H1 (cell line): ENCODE measurements around the gene GPR39. TPM values are rescaled to one million over a fixed set of nuclear protein-coding genes. Genes with fewer than 3 reads are reported as not detected.

Experiments used
- CTCF ChIA-PET: fragments of 300-600 bp; sonication (Branson Sonifier 250); formaldehyde crosslinking; loops from one replicate; lab custom pipeline; 2021; ENCODE audit not compliant: partially characterized antibody; lab: Charles Lee
- POLR2A ChIA-PET: fragments of 300-600 bp; sonication (Branson Sonifier 250); formaldehyde crosslinking; loops from one replicate; lab custom pipeline; 2021; ENCODE audit warnings: inconsistent platforms; ENCODE audit not compliant: partially characterized antibody; lab: Charles Lee
- DNase-seq, 2 experiments: peaks; one replicate each; pipeline versions ENCODE4 v3.0.0 to v3.0.0-alpha.2; 2010 to 2022; ENCODE audit warnings: low spot score in 2 of 2, low read depth in 1 of 2, mixed read lengths in 1 of 2
- FAIRE-seq: peaks from 2 replicates; lab custom pipeline; 2011; peaks lifted over from hg19 to GRCh38; lab: Jason Lieb, UNC
- H2AFZ ChIP-seq: 2 replicates; pipeline ENCODE4 v1.8.1; 2012; ENCODE audit warnings: low read length, inconsistent platforms
- H2AK5ac ChIP-seq: 2 replicates; pipeline ENCODE4 v1.6.1; 2013; ENCODE audit warnings: low read depth, low read length
- H2BK120ac ChIP-seq: replicated peaks from 2 replicates; pipeline ENCODE3; 2013; ENCODE audit warnings: low read depth, low read length, inconsistent platforms
- H2BK12ac ChIP-seq: 2 replicates; pipeline ENCODE4 v1.6.1; 2013; ENCODE audit warnings: low read depth, low read length
- H2BK15ac ChIP-seq: 2 replicates; pipeline ENCODE4 v1.6.1; 2013; ENCODE audit warnings: low read length
- H2BK20ac ChIP-seq: 2 replicates; pipeline ENCODE4 v1.6.1; 2013; ENCODE audit warnings: low read length
- H2BK5ac ChIP-seq: 2 replicates; pipeline ENCODE4 v1.6.1; 2013; ENCODE audit warnings: low read depth, low read length
- H3K14ac ChIP-seq: 2 replicates; pipeline ENCODE4 v1.6.1; 2013; ENCODE audit warnings: inconsistent platforms; ENCODE audit not compliant: insufficient read length
- H3K18ac ChIP-seq: 2 replicates; pipeline ENCODE4 v1.6.1; 2013; ENCODE audit warnings: low read length; ENCODE audit errors: extremely low read depth
- H3K23ac ChIP-seq: 2 replicates; pipeline ENCODE4 v1.6.1; 2013; ENCODE audit warnings: inconsistent platforms; ENCODE audit not compliant: insufficient read length
- H3K23me2 ChIP-seq: 2 replicates; pipeline ENCODE4 v1.6.1; 2013; ENCODE audit warnings: low read depth, low read length
- H3K27ac ChIP-seq: 2 replicates; pipeline ENCODE4 v1.6.1; 2011; ENCODE audit warnings: low read depth, low read length, inconsistent platforms
- H3K27me3 ChIP-seq, 4 experiments: replicated peaks in 1 of 4; 1 replicate in 1 of 4; 2 replicates in 3 of 4; pipeline versions ENCODE4 v1.6.1 to v1.8.1; 2011 to 2013; ENCODE audit warnings: low read length in 3 of 4, mild to moderate bottlenecking in 3 of 4, inconsistent platforms in 2 of 4, mixed read lengths in 2 of 4, moderate library complexity in 1 of 4; ENCODE audit not compliant: control insufficient read depth in 3 of 4, insufficient read depth in 3 of 4; ENCODE audit errors: extremely low read depth in 1 of 4
- H3K36me3 ChIP-seq, 4 experiments: 2 replicates each; pipeline versions ENCODE4 v1.6.1 to v1.8.1; 2011 to 2013; ENCODE audit warnings: mild to moderate bottlenecking in 4 of 4, low read length in 3 of 4, moderate library complexity in 2 of 4, control low read depth in 1 of 4, inconsistent platforms in 1 of 4; ENCODE audit not compliant: insufficient read depth in 4 of 4, control insufficient read depth in 2 of 4
- H3K4ac ChIP-seq: replicated peaks from 2 replicates; pipeline ENCODE3; 2013; ENCODE audit warnings: low read length, low read depth, mixed read lengths, inconsistent platforms; ENCODE audit not compliant: insufficient read length
- H3K4me1 ChIP-seq, 4 experiments: replicated peaks in 1 of 4; 1 replicate in 1 of 4; 2 replicates in 3 of 4; pipeline versions ENCODE4 v1.6.1 to v1.8.1; 2011 to 2013; ENCODE audit warnings: low read length in 3 of 4, inconsistent platforms in 2 of 4, mixed read lengths in 1 of 4; ENCODE audit not compliant: insufficient read depth in 4 of 4, control insufficient read depth in 3 of 4
- H3K4me2 ChIP-seq, 2 experiments: 2 replicates each; pipeline versions ENCODE4 v1.6.1 to v1.8.1; 2011 to 2013; ENCODE audit warnings: low read depth in 2 of 2, low read length in 2 of 2, control low read depth in 1 of 2, inconsistent platforms in 1 of 2, mild to moderate bottlenecking in 1 of 2; ENCODE audit not compliant: insufficient read depth in 1 of 2
- H3K4me3 ChIP-seq, 4 experiments: fragments of 200-600, 300-600 bp in 1 of 4; sonication (generic), shearing (Covaris generic), sonication (Bioruptor Twin) in 1 of 4; 2 replicates each; pipeline versions ENCODE4 v1.5.1 to v1.8.1; 2011 to 2016; ENCODE audit warnings: low read length in 4 of 4, low read depth in 3 of 4, control low read depth in 2 of 4, inconsistent platforms in 2 of 4, mild to moderate bottlenecking in 2 of 4, mixed read lengths in 1 of 4, moderate library complexity in 1 of 4; ENCODE audit not compliant: insufficient read depth in 2 of 4; ENCODE audit errors: extremely low read depth in 1 of 4
- H3K56ac ChIP-seq: replicated peaks from 2 replicates; pipeline ENCODE3; 2013; ENCODE audit warnings: low read depth, mild to moderate bottlenecking, mixed read lengths, low read length, inconsistent platforms; ENCODE audit not compliant: insufficient read length
- H3K79me1 ChIP-seq: 2 replicates; pipeline ENCODE4 v1.6.1; 2013; ENCODE audit warnings: low read depth, low read length, control low read depth
- H3K79me2 ChIP-seq, 2 experiments: 2 replicates each; pipeline versions ENCODE4 v1.6.1 to v1.8.1; 2012 to 2013; ENCODE audit warnings: low read length in 2 of 2, mild to moderate bottlenecking in 2 of 2, inconsistent platforms in 1 of 2; ENCODE audit not compliant: insufficient read depth in 2 of 2, control insufficient read depth in 1 of 2
- H3K9ac ChIP-seq, 4 experiments: replicated peaks in 1 of 4; 1 replicate in 1 of 4; 2 replicates in 3 of 4; pipeline versions ENCODE4 v1.6.1 to v1.8.1; 2011 to 2013; ENCODE audit warnings: low read depth in 3 of 4, low read length in 3 of 4, control low read depth in 2 of 4, mild to moderate bottlenecking in 2 of 4, moderate library complexity in 2 of 4, inconsistent platforms in 1 of 4; ENCODE audit errors: extremely low read depth in 1 of 4
- H3K9me3 ChIP-seq, 2 experiments: 2 replicates each; pipeline versions ENCODE4 v1.6.1 to v1.8.1; 2012 to 2013; ENCODE audit warnings: mild to moderate bottlenecking in 2 of 2, moderate library complexity in 2 of 2, control low read depth in 1 of 2, inconsistent platforms in 1 of 2, low read depth in 1 of 2, low read length in 1 of 2, mixed read lengths in 1 of 2; ENCODE audit not compliant: insufficient read depth in 2 of 2
- H4K20me1 ChIP-seq, 2 experiments: replicated peaks in 1 of 2; 2 replicates each; pipeline versions ENCODE3 to v1.8.1; 2011 to 2013; ENCODE audit warnings: inconsistent platforms in 2 of 2, low read length in 2 of 2, mild to moderate bottlenecking in 1 of 2; ENCODE audit not compliant: insufficient read depth in 2 of 2, control insufficient read depth in 1 of 2
- H4K5ac ChIP-seq: 2 replicates; pipeline ENCODE4 v1.6.1; 2013; ENCODE audit warnings: low read length, low read depth, mixed read lengths, inconsistent platforms; ENCODE audit not compliant: insufficient read length
- H4K8ac ChIP-seq: 2 replicates; pipeline ENCODE4 v1.8.0; 2013; ENCODE audit warnings: mild to moderate bottlenecking, moderate library complexity, low read length, inconsistent platforms; ENCODE audit not compliant: insufficient read depth; ENCODE audit errors: extremely low read depth
- H4K91ac ChIP-seq: replicated peaks from 2 replicates; pipeline ENCODE3; 2013; ENCODE audit warnings: low read length, mixed read lengths, inconsistent platforms; ENCODE audit not compliant: insufficient read length
- CBX5 ChIP-seq: fragments of 300-800, 300-1000 bp; sonication (generic); IDR thresholded peaks from 2 replicates; pipeline ENCODE4 v1.7.1; 2016; ENCODE audit warnings: antibody characterized with exemption, low read length, low read depth
- CEBPB ChIP-seq: IDR thresholded peaks from 2 replicates; pipeline ENCODE4 v1.6.1; 2012; ENCODE audit warnings: low read depth, low read length
- CREB1 ChIP-seq: IDR thresholded peaks from 2 replicates; pipeline ENCODE4 v1.6.1; 2012; ENCODE audit warnings: inconsistent platforms
- EGR1 ChIP-seq: IDR thresholded peaks from 2 replicates; pipeline ENCODE4 v1.6.1; 2011; ENCODE audit warnings: low read depth, low read length, borderline replicate concordance
- POU5F1 ChIP-seq: IDR thresholded peaks from 2 replicates; pipeline ENCODE4 v1.6.1; 2011; ENCODE audit warnings: low read depth, mild to moderate bottlenecking, low read length, moderate library complexity
- RAD21 ChIP-seq, 2 experiments: IDR thresholded peaks in 1 of 2; conservative IDR thresholded peaks in 1 of 2; 2 replicates each; pipeline ENCODE4 v1.6.1; 2011; ENCODE audit warnings: low read depth in 2 of 2, low read length in 2 of 2, improper control_type of control experiment in 1 of 2, inconsistent platforms in 1 of 2, mild to moderate bottlenecking in 1 of 2, moderate library complexity in 1 of 2
- RFX5 ChIP-seq: IDR thresholded peaks from 2 replicates; pipeline ENCODE4 v1.6.1; 2011; ENCODE audit warnings: low read depth, low read length, improper control_type of control experiment, borderline replicate concordance
- SP1 ChIP-seq: IDR thresholded peaks from 2 replicates; pipeline ENCODE4 v1.6.1; 2011; ENCODE audit warnings: low read depth, low read length
- WGBS, 2 experiments: shearing (Covaris generic) in 1 of 2; methylation state at CpG; one replicate each; pipeline versions ENCODE4 v1.1.6 to v1.1.7; 2013 to 2015; ENCODE audit warnings: low lambda C conversion rate in 2 of 2, mixed read lengths in 2 of 2, inconsistent platforms in 1 of 2, low coverage in 1 of 2, missing lambda C conversion rate in 1 of 2; ENCODE audit not compliant: insufficient replicate concordance in 2 of 2, insufficient coverage in 1 of 2, insufficient read length in 1 of 2; ENCODE audit errors: extremely low coverage in 1 of 2, missing lambda C conversion rate in 1 of 2; 5-methylcytosine and 5-hydroxymethylcytosine counted together
- polyA plus RNA-seq, 7 experiments: library from polyadenylated mRNA; depleted of rRNA in 3 of 7; stranded (reverse) in 5 of 7; unstranded in 2 of 7; fragments of >200 nt in 5 of 7; fragments of 200-250 nt in 2 of 7; gene quantifications; 1 replicate in 5 of 7; 2 replicates in 1 of 7; 4 replicates in 1 of 7; pipeline versions ENCODE4 v1.2.1 to v1.2.3, GENCODE V29; 2011 to 2013; ENCODE audit warnings: missing spikeins in 2 of 7, mixed read lengths in 2 of 7
- total RNA-seq: library from RNA; stranded (reverse); fragmentation: NEBNext Ultra II Directional; extraction: Animal tissue kit (Norgen Biotek cat#: 25700); gene quantifications from 2 replicates; pipeline ENCODE4 v1.2.1, GENCODE V29; 2021
- TF ChIP-seq, protein P1 (sequence below): IDR thresholded peaks from 2 replicates; pipeline ENCODE4 v1.6.1; 2012; ENCODE audit warnings: inconsistent platforms

The GPR39 gene
- total and polyA plus RNA-seq, 2 of the 8 experiments (the other 6 are each of a cell fraction or from before 2014, with no cell fraction given): 0.63 to 2.7 TPM

DNA sequence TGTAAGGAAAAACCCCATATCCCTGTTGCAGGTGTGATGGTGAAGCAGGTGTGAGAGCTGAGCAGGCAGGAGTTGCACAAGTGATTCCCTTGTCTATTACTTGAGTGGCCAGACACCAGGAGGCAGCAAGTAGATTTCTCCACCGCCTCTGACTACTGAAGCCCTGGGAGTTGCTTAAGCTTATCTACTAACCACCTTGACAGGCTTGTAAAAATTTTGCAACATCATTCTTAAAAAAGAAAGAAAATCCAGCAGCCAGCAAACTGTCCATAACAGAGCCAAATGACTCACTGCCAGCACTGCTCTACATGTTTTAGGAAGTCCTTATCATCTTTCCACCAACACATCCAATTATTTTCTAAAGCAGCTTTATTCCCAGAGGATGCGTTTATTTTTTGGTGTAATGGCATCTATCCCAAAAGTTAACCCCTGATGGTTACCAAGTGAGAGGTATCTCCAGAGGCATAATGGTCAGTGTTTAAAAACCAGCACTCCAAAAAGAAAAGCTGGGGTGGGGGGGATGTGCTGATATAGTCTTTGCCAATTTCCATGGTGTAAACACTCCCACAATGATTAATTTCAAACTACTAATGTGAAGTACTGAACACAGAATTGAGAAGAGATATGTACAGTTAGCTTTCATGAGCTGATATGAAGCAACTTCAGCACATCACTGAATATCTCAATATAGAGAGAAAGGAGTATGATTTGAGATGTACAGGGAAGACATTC, 16.3 kb upstream of the GPR39 start:
- FAIRE-seq (no peak), DNase-seq (no peak)
- no peak overlapping the region for H2BK20ac ChIP-seq
- H2AFZ ChIP-seq: no peak overlapping the region
- H2BK120ac ChIP-seq: no peak overlapping the region
- POLR2A ChIA-PET: no interaction called here
- H2BK12ac ChIP-seq: no peak overlapping the region
- no peak overlapping the region for H3K4me2 ChIP-seq
- 81% methylated on average over 2 of the region's 2 CpGs; no CpG with 5 or more reads in 1 of the 2 experiments for WGBS, 2 experiments
- no peak overlapping the region for H3K23ac ChIP-seq
- H4K8ac ChIP-seq: no peak overlapping the region
- H3K27ac ChIP-seq: no peak overlapping the region
- H4K91ac ChIP-seq: no peak overlapping the region
- H3K9me3 ChIP-seq: no peaks in the 10 kb centered on the region
- H2BK15ac ChIP-seq: no peak overlapping the region
- H2BK5ac ChIP-seq: no peak overlapping the region
- H3K27me3 ChIP-seq: no peaks in the 10 kb centered on the region
- H3K79me2 ChIP-seq: no peaks in the 10 kb centered on the region
- H4K5ac ChIP-seq: no peak overlapping the region
- peaks cover under 1% of the 10 kb centered on the region; the same call in 1 of the 2 replicates for H3K23me2 ChIP-seq
- H3K4me3 ChIP-seq: no peak overlapping the region
- H3K18ac ChIP-seq: no peak overlapping the region
- no peaks in the 10 kb centered on the region for H3K36me3 ChIP-seq
- no peak overlapping the region for H3K4ac ChIP-seq
- H3K4me1 ChIP-seq: no peaks in the 10 kb centered on the region
- CTCF ChIA-PET: interaction anchor here (0.7 to 1.2 kb wide), 3 partner anchors 34 to 147 kb away, joined by 3 read pairs; no protein-coding TSS in a partner anchor
- no peak overlapping the region for H3K14ac ChIP-seq
- no peaks in the 10 kb centered on the region for H4K20me1 ChIP-seq
- no peak overlapping the region for H3K9ac ChIP-seq
- H3K56ac ChIP-seq: no peak overlapping the region
- H3K79me1 ChIP-seq: no peaks in the 10 kb centered on the region
- no peak overlapping the region for H2AK5ac ChIP-seq
- no peak for TF ChIP-seq CBX5
- TF ChIP-seq CREB1: no peak
- no peak for TF ChIP-seq RAD21 (IDR thresholded peaks at IDR 0.05 in 1 of 2, conservative IDR thresholded peaks at IDR 0.05 in 1 of 2; ENCODE audit: low read depth in 2 of 2, low read length in 2 of 2)
- TF ChIP-seq POU5F1: no peak
- TF ChIP-seq SP1: no peak
- TF ChIP-seq CEBPB: no peak
- no peak for TF ChIP-seq RFX5
- TF ChIP-seq, protein P1, sequence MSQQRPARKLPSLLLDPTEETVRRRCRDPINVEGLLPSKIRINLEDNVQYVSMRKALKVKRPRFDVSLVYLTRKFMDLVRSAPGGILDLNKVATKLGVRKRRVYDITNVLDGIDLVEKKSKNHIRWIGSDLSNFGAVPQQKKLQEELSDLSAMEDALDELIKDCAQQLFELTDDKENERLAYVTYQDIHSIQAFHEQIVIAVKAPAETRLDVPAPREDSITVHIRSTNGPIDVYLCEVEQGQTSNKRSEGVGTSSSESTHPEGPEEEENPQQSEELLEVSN: no peak
- no peak for TF ChIP-seq EGR1
